Measurements from ENCODE around the gene MLH1.
A peak's percentile ranks its signal among the peaks of the same experiment; 100 is the strongest.

Gene MLH1

DNA sequence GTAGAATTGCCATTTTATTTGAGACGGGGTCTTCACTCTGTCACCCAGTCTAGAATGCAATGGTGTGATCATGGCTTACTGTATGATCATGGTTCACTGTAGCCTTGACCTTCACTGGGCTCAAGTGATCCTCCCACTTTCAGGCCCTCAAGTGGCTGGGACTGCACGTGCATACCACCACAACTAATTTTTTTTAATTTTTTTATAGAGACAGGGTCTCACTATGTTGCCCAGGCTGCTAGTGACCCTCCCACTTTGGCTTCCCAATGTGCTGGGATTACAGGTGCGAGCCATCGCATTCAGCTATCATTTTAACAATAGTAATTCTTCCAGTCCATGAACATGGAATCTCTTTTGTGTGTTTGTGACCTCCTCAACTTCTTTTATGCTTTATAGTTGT lies 12.3 kb upstream of the MLH1 start:
- FAIRE-seq: no peak

DNA sequence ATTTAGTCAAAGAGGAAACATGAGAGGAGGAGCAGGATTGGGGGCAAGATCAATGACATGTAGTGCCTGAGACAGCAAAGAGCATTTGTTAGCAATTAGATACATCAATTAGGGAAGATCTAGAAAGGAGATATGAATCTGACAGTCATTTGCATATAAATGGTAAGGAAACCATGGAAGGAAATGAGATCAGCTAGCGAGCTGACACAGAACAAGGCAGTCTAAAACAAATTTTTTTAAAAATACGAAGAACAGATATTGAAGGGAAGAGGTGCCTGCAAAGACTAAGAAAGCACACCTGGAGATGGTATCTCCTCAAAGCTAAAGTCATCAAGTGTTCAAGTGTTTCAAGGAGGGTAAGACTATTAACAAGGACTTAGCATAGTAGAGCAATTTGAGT lies 5.0 kb upstream of the MLH1 start:
- FAIRE-seq: no peak

DNA sequence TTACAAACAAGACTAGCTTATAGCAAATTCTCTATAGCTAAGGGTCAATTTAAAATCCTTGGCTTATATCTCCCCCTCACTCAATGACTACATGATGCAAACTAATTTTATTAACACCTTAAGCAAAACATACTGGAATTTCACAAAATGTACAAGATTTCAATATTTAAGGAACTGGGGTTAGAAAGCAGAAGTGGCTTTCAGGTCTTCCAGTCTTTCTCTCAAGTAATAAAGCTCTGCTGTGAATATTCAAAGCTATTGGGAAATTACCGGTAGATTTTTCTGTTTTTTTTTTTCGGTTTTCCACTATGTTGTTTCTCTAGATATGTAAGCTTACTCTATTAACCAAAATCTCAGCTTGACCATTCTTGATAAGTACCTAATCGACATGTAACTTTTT lies 4.3 kb upstream of the MLH1 start:
- no peak for FAIRE-seq

DNA sequence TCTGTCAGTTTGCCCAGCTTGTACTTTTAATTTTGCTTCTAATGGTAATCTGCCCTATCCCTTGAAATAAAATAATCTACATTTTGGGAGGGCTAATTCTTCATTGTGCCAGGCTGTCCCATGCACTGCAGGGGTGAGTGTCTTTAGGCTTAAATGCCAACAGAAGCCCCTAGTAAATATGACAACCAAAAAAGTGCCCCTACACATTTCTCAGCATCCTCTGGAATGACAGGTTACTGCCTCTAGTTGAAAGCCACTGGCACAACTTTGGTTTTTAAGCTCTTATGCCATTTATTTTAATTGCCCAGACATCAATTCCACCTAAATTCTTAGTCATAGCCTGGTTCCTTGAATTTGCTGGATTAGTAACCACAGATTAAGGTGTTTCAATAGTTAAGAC lies 3.8 kb upstream of the MLH1 start:
- FAIRE-seq: no peak

DNA sequence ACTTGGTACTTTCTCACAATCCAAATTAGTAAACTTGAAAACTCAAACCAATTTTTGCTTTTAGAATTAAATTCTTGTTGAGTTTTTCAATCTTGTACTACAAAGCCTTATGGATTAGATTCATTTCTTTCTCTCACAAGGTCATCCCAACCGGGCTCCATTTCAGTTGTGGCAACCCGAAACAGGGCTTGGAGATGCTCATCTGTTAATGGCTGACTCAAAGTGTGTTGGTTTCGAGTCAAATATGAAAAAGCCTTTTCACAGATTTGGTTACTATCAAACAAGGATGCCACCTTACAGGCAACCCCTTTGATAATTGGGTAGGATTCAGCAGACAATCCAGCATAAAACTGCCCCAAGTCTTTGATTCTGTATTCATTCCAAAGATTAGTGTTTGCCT lies 2.2 kb upstream of the MLH1 start:
- no peak for FAIRE-seq

DNA sequence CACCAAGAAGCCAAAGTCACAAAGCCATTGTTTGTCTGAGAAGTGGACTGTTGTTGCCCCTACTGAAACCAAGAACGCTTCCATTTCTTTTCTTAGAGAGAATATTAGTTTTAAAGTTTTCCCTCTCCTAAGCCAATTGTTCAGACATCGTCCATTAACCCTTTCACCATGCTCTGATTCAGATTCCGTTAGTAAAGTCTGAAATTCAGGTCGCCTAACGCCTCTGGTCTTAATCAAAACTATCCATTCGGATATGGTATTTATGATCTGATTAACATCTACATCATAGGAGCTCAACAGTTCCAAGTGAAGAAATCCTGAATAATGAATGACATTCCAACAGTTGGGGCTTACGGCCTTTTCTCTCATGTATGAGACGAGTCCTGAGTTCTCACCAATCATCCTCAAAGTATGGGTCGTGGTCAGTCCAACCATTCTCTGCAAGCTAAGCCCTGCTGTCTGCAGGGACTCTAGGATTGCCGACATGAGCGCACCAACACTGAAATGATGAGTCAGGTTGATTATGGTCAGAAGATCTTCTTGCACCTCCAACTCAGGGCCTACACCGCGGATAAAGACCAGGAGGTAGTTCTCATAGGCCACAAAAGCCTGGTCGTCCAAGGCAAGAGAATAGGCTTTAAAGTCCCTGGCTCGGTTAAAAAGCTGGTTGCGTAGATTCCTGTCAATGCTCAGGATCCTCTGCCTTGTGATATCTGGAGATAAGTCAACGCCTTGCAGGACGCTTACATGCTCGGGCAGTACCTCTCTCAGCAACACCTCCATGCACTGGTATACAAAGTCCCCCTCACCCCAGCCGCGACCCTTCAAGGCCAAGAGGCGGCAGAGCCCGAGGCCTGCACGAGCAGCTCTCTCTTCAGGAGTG lies 1.2 kb upstream of the MLH1 start:
- FAIRE-seq: no peak

DNA sequence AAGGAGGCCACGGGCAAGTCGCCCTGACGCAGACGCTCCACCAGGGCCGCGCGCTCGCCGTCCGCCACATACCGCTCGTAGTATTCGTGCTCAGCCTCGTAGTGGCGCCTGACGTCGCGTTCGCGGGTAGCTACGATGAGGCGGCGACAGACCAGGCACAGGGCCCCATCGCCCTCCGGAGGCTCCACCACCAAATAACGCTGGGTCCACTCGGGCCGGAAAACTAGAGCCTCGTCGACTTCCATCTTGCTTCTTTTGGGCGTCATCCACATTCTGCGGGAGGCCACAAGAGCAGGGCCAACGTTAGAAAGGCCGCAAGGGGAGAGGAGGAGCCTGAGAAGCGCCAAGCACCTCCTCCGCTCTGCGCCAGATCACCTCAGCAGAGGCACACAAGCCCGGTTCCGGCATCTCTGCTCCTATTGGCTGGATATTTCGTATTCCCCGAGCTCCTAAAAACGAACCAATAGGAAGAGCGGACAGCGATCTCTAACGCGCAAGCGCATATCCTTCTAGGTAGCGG lies 452 bp upstream of the MLH1 start, which contains the start of gene EPM2AIP1:
EPM2AIP1 (minus strand) TSS at position 326 of the 520 bp plus-strand sequence; CDS start at position 272, 54 bp downstream.
- peak; percentile 99 for FAIRE-seq

DNA sequence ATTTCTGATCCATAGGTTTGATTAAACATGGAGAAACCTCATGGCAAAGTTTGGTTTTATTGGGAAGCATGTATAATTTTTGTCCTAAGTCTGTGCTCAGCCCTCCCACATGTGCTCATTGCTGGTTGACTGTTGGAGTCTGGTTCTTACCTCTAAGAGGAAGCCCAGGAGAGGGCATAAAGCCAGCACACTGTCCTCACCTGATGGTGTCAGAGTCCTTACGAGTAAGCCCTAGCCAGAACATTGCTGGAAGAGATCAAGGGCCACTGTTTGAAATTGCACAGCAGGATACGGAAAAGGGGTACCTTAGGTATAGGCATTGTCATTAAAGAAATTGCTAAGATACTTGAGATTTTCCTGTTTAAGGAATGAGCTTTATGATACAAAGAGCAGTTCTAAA lies 21.3 kb downstream of the MLH1 start:
- FAIRE-seq: no peak

DNA sequence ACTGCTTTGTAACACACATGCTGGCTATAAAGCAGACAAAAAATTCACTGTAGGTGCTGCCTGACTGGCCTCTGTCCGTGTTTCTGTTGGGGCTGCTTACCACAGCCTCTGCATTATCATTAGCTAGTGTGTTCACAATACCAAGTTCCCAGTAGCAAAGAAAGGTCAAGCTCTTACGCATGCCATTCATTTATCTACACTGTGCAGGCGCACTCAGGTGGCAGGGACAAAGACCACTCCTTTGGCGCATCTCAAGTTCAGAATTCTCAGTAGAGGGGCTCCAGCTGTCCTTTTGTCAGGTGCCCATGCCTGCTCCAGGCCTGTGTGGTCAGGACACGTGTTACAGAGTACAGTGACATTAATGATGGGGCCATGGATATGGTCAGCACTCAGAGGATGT lies 22.3 kb downstream of the MLH1 start:
- FAIRE-seq: no peak

DNA sequence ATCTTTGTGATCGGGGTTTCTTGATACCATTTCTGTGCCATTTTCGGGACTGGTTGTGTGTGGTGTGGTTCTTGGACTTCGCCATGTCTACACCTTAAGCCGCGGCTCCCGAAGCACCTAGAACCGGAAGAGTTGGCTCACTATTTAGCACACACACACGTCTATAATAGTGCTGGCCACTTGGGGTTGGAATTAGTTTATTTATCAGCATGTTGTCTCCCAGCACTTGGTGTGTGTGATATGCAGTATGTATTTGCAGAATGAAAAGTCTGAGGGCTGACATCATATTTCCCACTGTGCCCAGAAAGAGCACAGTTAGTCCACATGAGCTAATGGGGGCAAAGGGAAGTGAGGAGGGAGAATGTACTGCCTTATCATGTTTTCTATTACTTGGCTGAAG lies 23.6 kb downstream of the MLH1 start:
- no peak for FAIRE-seq

DNA sequence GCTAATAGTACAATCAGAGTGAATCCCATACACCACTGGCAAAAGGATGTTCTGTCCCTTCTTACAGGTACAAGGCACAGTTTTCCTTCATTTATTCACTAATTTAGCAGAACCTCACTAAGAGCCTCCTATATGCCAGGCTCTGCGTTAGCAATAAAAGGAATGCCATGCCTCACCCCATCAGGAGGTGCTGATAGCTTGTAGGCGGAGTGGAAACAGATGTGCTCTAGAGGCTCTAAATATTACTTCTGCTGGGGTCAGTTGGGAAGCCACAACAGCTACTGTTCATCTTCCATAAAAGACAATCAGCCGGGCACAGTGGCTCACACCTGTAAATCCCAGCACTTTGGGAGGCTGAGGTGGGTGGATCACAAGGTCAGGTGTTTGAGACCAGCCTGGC lies 24.4 kb downstream of the MLH1 start:
- FAIRE-seq: no peak

DNA sequence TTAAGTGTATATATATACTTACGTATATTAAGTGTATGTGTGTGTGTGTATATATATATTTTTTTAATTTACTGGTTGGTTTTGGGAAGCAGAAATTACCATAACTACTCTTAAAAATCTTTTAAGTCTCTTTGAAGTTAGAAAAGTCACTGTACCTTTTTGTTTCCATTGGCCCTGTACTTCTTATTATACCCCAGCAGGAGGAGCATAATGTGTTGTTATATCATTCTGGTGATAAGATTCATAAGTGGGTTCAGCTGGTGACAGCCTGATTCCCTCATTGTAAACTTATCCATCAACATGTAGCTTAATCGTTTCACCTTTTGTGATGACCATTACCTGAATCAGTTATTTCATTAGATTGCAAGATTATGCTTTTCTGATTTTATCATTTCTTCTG lies 30.8 kb downstream of the MLH1 start:
- no peak for FAIRE-seq

DNA sequence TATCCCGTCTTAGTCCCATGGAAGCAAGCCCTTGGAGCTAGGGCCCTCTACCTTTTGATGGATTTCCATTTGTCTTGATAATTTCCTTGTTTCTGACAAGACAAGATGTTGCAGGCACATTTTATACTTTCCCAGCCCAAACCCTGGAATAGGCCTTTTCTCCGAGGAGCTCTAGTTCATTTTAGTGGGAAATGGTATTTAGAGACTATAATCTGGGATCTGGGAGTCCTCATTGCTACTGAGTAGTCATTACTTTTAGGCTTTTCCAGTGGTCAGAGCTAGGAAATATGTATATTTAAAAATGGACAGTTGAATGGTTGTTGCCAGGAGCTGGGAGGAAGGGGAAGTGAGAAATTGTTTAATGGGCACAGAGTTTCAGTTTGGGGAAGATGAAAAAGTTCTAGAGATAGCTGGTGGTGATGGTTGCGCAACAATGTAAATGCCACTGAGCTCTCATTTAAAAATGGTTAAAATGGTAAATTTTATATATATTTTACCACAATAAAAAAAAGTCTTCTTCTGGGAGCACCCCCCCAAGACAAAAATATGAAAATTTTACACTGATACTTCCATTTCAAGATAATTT lies 31.6 kb downstream of the MLH1 start:
- no peak for FAIRE-seq

DNA sequence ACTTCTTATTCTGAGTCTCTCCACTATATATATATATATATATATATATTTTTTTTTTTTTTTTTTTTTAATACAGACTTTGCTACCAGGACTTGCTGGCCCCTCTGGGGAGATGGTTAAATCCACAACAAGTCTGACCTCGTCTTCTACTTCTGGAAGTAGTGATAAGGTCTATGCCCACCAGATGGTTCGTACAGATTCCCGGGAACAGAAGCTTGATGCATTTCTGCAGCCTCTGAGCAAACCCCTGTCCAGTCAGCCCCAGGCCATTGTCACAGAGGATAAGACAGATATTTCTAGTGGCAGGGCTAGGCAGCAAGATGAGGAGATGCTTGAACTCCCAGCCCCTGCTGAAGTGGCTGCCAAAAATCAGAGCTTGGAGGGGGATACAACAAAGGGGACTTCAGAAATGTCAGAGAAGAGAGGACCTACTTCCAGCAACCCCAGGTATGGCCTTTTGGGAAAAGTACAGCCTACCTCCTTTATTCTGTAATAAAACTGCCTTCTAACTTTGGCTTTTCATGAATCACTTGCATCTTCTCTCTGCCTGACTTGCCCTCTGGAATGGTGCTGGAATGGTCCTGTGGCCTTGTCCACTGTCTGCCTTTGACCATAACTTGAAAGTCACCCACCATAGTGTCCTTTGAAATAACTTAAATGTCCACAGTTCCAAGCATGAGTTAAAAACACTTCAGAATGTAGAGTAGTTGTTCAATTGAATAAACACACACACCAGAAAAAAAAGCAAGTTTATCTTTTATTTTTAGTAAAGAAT lies 32.4 kb downstream of the MLH1 start:
- FAIRE-seq: no peak

DNA sequence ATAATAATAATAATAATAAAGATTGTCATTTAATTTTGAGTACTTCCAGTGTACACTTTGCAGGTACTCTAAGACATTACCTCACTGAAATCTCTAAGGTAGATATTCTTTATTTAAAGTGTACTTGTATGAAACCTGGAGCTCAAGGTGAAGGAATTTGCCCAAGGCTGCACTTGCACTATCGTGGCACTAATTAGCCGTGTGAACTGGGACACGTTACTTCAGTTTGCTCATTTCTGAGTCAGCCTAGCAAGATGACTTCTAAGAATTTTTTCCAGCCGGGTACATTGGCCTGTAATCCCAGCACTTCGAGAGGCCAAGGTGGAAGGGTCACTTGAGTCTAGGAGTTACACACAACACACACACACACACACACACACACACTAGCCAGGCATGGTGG lies 33.5 kb downstream of the MLH1 start:
- FAIRE-seq: no peak

DNA sequence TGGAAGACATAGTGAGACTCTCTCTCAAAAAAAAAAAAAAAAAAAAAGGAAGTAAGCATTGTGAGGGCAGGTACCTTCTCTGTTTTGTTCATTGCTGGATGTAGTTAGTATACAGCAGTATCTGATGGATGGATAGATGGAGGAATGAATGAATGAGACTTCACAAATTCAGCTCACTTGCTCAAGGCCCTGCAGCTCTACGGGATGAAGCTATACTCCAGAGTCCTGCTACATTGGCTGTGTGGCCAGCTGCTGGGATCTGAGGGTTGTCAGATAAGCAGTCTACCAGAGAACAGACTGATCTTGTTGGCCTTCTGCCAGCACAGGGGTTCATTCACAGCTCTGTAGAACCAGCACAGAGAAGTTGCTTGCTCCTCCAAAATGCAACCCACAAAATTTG lies 35.0 kb downstream of the MLH1 start:
- no peak for FAIRE-seq

DNA sequence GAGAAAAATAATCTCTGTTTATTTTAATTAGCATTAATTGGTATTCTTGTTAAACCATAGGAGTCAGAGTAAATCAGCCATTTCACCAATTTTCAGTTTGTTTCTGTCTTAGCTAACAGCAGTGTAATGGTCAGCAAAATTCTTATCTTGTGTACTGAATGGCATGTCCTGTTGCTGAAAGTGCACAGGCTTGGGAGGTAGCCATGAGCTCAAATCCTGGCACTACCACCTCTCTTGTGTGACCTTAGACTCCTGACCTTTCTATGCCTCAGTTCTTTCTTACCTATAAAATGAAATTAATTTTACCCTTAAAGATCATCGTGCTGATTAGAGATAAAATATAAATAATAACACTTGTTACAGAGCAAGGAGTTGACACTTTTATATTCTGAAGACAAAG lies 35.8 kb downstream of the MLH1 start:
- no peak for FAIRE-seq

DNA sequence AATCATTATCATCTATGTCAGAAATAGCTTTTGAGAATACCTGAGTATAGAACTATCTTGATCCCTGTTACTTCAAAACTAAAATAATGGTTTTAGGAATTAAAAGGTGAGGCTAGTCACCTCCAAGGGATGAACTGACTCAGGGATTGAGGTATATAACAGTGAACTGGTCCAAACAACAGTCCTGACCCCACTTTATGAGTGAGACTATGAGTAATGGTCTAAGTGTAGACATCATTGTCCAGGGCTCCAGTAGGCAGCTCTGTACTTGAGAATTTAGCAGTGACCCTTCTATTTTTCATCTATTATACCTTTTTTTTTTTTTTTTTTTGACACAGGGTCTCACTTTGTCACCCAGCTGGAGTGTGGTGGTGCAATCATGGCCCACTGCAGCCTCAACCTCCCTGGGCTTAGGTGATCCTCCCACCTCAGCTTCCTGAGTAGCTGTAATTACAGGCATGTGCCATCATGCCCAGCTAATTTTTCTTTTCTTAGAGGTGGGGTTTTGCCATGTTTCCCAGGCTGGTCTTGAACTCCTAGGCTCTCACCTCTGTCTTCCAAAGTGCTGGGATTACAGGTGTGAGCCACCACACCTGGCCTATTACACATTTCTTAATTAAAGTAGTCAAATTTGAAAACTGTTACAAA lies 36.3 kb downstream of the MLH1 start:
- no peak for FAIRE-seq

DNA sequence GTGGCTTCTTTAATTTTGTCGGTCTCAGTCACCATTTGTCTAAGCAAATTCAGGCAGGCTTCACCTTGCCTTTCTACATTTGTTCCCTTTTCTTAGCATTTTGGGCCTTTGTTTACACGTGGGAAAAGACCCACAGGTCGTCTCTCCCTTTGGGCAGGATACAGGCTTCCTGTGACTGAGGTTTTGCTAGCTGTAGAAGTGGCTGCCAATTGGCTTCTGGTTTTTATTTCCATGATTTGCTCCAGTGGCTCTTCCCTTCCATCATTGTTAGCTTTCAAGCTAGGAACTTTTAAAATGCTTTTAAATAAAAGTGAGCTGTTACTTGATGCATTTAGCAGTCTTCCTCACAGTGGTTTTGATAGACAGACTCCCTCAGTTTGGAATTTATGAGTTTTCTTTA lies 37.3 kb downstream of the MLH1 start:
- no peak for FAIRE-seq

DNA sequence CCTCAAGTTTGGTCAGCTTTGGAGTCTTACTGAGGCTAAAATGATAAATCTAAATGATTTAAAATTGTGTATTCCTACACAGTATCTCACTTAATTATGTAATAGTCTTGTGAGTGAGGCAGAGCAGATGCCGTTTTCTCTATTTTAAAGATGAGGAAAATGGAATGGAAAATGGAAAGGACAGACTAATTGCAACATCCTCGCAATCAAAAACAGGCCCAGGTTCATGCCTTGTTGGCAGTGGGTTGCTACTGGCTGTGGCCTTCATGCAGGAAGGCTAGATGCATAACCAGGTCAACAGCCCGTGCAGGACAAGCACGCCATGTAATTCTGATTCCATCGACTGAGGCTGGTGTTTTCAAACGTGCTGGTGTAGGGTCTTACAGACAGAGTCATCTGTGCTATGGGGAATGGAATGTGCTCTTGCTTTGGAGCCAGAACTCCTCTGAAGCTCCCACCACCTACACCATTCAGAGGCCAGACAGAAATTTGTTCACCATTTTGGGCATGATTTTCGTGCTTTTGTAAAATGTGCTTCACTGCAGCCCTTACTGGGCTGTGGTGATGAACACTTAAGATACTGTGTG lies 37.9 kb downstream of the MLH1 start:
- FAIRE-seq: no peak

DNA sequence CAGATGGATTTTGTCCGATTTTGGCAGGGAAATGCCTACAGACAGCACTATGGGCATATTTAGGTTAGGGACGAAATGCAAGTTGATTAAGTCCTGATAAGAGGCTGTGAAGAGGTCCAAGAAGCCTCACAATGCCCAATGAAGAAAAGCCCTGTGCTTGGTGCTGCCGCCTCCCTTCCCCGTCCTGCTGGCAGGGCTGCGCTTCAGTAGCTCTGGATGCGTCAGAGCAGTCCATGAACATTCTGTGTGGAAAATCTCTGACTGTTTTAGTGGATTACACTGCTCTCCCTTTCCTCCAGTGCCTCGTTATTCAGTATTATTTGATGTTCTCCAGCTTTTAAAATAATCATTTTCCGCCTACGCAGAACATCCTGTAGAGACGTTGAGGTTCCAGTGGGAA lies 39.6 kb downstream of the MLH1 start:
- no peak for FAIRE-seq

DNA sequence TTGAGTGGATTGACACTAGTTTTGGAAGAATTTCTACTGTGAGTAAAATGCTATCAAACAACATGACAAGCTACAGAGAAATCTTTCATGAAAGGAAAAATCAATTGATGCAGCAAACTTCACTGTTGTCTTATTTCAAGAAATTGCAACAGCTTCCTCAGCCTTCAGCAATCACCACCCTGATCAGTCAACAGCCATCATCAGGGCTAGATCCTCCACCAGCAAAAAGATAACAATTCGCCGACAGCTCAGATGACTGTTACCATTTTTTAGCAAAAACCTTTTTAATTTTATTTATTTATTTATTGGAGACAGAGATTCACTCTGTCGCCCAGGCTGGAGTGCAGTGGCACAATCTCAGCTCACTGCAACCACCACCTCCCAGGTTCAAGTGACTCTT lies 44.0 kb downstream of the MLH1 start:
- no peak for FAIRE-seq
